Activated CD4-positive, alpha-beta T cell treated with anti-CD3 and anti-CD28 coated beads, Interleukin-2, amount 50 U/mL, for 16 hours (primary cell): Measurements from ENCODE around the gene FUOM.

Experiments used
- DNase-seq: peaks from one replicate; pipeline ENCODE4 v3.0.0-alpha.2; 2020

Gene FUOM

DNA sequence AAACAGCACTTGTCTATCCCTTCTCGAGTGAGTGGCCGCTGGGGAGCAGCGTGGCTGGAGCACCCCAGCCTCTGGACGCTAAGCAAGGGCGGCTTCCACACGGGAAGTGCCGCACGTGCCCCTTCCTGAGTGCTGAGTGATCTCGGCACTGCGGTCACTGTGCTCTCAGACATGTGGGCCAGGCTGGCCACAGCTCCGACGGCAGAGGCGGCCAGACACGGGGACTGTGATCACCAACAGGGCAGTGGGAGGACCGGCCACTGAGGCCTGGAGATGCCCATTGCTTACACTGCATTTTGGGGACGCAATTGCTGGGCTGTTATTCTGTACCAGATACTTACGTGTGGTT lies 8.3 kb upstream of the FUOM start:
- no peak for DNase-seq

DNA sequence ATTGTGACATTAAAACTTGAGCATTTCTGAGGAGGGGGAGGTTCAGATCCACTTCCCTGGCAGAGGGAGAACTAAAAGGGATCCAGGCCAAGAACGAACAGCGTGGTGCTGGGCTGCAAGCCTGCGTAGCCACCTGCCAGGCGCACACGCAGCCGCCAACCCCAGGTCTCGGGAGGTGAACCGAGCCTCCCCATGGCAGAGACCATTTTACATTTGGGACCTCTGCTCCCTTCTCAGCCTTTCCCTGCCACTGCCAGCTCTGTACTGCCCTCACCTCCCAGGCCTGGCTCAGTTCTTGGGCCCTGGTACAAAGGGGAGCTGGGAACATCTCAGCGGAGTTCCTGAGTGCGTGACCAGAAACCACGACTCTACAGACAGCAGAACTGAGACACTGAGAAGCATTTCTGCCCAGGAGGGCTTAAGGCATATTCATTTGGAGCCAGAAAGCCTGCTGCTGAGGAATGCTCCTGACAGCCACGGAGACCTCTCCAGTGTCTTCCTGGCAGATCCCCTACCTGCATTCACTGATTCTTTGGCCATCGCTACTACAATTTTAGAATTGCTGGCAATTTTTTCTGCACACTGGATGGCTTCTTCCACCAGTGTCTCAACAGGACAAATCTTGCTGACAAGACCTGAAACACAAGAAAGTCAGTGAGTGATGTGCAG lies 7.8 kb upstream of the FUOM start:
- DNase-seq, result no peak

DNA sequence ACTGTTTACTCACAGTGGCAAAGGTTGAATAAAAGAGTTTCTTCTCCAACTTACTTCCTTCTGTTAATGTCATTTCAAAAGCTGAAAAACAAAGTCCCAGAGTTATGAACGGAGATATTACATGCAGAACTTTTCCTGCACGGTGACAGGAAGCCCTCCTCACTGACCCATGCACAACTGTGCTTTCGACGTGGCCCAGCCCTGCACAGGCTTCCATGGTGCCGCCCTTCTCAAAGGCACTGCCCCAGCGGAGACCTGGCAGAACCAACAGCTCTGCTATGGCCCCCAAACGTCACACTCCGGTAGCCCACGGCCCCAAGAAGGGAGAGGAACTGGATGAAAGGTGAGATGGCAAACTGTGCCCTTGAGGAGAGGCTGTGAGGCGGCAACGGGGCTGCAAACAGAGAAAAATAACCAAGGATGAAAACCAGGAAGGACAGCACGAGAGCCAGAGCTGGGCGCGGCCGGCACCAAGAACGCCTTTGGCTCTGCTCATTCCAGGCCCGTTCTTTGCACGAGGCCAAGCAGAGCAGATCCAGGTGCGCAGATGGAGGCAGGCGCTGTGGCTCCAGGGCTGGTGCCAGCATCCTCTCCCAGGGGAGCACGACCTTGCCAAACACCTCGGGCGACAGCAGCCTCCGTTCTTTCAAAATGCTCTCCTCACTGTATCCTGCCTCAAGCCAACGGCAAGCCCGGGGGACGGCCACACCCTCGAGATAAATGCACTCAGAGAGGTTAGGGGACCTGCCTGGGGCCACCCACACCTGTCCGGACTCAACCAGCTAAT lies 7.0 kb upstream of the FUOM start:
- no peak for DNase-seq

DNA sequence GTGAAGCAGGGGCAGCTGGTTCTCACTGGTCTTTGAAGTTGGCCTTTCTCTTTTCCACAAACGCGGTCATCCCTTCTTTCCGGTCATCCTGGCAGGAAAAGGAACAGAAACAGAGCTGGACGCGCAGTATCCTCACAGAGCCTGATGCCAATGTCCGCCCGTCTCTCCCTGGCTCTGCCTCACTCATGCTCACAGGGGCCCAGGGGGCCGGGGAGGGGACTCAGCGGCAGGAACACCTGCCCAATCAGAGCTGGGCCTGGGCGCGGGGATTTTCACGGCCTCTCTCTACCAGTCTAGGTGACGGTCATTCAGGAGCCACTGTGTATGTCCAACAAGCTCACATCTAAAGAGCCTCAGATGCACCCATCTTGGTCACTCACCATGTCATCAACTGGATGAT lies 5.0 kb upstream of the FUOM start:
- no peak for DNase-seq

DNA sequence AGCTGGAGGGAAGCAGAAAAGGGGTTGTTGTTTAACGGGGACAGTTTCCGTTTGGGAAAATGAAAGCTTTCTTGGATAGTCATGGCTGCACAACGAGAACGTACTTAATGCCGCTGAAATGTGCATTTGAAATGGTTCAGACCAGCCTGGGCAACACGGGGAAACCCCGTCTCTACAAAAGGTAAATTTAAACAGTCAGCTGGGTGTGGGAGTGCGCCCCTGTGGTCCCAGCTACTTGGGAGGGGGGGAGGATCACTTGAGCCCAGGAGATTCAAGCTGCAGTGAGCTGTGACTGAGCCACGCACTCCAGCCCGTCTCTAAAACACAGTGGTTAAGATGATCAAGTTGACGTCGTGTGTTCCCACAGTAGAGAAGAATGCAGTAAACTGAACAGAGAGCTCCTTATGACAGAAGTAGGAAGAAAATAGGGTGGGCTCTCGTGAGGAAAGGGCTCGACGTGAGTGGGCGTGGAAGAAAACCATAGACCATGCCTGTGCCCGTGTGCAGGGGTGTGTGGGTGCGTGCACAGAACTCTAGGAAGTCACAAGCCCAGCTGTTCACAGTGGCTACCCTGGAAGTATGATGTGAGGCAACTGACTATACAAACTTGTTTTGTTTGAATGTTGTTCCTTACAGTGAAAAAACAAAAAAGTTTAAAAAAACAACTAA lies 4.1 kb upstream of the FUOM start:
- no peak for DNase-seq

DNA sequence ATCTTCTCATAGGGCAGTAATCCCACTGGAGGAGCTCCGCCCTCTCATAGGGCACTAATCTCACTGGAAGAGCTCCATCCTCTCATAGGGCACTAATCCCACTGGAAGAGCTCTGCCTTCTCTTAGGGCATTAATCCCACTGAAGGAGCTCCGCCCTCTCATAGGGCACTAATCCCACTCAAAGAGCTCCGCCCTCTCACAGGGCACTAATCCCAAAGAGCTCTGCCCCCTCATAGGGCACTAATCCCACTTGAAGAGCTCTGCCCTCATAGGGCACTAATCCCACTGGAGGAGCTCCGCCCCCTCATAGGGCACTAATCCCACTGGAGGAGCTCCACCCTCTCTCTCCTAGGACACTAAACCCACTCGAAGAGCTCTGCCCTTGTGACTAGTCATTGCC lies 3.4 kb upstream of the FUOM start:
- no peak for DNase-seq

DNA sequence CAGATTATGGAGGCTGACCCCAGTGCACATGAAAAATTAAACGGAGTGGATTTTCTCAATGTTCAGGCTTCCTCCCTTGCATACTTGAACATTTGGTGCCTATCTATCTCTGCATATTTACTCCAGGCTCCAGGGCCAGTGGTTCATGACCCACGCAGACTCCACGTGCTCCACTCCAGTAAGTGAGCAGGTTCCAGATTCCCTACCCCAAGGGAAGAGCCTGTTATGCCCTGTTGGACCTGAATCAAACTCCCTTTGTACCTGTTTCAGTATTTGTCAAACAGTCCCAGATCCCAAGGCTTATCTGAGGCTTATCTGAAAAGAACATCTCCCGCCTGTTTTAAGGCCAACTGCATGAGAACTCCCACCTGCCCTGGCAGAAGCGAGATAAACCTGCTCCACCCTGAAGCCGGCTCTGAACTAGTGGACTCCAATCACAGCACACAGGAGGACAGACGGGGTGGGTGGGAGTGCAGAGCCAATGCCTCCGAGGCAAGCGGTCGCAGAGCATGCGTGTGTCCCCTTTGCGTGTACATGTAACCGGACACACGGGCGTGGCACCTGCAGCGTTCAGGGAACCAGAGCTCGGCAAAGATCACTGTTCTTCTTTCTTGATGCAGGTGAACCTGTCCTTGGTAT lies 2.3 kb upstream of the FUOM start:
- no peak for DNase-seq

DNA sequence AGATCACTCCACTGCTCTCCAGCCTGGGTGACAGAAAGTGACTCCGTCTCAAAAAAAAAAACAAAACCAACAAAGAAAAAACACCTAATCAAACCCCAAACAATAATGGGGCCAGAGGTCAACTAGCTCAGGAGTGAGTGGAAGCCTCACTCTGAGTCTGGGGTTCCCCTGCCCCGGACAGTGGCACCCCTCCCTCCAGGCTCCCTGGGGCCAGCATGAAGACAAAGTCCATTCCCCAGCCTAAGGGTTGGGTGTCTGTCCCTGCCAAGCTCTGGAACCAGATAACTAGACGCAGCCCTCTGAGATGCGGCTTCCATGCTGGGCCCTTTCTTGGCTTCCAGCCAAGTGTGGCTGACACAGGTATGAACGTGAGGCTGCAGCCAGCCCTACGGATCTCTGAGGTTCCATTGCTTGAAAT lies 1.7 kb upstream of the FUOM start:
- DNase-seq, result no peak

DNA sequence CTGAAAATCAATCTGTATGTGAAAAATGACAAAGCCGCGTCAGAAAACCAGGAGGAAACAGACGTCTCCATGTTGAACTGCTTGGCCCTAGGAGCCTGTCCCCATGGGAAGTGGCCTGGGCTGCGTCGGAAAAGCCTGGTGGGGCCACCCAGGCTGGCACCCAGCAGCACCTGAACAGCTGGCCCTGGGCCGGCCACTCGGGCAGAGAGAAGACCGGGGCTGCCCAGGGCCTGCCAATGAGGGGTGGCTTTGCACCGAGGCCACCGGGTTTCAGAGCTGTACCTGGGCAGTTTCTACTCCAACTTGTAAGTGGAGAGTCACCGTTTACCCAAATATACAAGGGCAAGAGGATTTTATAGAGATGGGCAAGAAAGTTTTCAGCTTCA lies 1.1 kb upstream of the FUOM start:
- no peak for DNase-seq

DNA sequence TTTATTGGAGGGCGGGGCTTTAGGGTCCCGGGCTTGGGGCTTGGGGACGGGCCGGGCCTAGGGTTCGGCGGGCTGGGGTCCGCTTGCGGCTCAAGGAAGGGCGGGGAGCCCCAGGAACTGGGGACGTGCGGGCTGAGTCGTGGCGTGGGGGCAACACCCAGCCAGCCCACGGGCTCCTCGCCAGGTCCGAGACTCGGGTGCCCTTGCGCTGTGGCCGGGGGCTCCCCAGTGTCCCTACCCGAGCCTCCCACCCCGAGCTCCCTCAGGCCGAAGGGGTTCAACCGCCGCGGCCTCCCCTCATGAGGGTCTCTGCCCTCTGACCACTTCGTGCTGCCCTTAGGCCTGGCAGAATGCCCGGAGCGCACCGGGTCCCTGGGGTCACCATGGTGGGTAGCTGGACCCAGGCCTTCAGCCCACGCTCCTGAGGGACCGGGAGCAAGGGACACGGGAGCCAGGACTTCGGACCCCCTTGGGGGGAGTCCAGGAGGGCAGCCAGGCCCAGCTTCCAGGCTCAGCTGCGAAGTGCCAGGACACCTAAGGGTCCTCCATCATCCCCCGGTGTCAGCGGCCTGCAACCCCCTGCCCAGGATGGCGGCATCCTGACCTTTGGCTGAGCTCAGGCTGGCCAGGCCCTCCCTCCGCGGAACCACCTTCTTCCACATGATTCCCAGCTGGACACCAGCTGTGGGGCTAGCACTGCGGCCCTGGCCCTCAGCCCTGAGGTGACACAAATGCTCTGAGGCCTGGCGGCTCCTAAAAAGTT lies 524 bp upstream of the FUOM start:
- DNase-seq, result no peak

DNA sequence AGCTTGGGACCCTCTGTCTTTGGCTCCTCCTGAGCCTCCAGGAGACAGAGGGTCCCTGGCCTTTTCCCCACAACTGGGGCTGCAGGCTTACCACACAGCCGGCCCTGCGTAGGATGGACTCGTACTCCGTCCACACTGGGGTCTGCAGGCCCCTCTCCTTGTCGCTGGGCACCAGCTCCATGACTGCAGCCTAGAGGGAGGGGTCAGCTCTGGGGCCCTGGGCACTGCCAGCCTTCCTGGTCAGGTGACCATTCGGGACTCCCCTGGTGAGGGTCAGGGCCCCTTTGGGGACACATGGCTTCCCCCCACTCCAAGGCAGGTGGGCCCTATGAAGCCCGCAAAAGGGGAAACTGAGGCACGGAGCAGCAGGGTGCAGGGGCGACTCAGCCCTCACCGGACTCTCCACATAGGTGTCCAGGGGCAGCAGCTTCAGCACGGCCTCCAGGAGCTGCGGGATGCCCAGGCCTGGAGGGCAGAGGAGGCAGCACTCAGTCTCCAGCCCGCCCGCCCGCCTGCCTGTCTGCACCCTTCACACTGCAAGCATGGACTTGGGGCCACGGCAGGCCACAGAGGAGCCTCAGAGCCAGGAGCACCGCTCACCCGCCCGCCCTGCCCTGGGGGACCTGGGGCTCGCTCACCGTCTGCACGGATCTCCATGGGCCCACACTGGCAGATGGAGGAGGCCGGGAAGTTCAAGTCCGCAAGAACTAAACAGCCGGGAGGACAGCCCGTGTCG lies 1.1 kb downstream of the FUOM start:
- DNase-seq, result no peak

DNA sequence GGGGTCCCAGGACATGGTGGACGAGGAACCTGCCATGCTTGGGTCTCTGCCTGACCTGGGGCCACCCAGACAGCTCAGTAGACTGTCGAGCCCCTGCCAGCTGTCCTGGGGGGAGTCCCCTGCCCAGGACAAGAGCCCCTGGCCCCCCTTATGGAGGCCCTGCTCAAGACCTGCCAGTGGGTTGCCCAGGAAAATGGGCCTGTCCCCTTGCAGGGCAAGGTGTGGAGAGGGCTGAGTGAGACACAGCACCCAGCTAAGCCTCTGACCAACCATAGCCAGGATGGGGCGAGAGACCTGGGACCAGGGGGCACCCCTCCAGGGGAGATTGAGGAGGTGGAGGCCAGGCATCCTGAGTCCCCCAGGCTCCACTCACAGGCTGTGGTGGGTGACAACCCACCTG lies 1.8 kb downstream of the FUOM start:
- no peak for DNase-seq

DNA sequence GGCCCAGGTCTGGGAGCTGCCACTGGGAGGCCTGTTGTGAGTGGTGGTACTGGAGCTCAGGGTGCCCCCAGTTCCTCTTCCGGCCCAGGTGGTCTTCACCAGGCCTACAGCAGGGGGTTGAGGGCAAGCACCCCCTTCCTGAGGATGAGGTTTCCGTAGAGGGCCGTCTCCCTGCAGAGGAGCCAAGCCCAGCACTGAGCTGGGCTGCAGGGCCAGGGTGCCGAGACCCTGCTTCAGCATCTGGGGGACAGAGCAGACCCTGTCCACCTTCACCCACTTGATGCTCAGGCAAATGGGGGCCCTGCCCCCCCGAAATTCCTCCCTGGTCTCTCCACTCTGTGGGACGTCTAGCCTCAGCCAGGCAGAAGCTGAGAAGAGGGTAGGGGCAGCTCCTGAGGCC lies 2.6 kb downstream of the FUOM start:
- no peak for DNase-seq

DNA sequence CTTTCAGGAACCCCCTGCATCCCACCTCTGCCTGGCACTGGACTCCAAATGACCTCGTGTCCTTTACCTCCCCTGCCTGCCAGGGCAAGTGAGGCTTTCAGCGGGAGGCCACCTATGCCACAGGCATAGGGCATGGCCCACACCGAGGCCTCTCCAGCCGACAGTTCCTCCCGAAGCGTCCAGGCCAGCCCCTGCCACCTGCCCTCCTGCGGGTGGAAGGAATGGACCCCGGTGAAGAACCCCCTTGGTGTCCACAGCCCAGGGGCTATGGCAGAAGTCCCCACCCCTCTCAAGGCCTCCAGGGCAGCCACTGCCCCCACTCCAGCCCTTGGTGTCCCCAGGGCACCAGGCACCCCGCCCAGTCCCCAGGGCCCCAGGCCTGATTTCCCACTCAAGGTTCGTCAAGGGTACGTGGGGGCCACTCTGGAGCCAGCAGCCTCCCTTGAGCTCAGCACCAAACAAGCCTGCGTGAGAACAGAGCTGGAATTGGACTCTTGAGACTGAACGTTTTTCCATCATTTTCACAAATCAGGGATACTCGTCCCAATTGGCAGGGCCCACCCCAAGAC lies 3.1 kb downstream of the FUOM start:
- DNase-seq, result no peak

DNA sequence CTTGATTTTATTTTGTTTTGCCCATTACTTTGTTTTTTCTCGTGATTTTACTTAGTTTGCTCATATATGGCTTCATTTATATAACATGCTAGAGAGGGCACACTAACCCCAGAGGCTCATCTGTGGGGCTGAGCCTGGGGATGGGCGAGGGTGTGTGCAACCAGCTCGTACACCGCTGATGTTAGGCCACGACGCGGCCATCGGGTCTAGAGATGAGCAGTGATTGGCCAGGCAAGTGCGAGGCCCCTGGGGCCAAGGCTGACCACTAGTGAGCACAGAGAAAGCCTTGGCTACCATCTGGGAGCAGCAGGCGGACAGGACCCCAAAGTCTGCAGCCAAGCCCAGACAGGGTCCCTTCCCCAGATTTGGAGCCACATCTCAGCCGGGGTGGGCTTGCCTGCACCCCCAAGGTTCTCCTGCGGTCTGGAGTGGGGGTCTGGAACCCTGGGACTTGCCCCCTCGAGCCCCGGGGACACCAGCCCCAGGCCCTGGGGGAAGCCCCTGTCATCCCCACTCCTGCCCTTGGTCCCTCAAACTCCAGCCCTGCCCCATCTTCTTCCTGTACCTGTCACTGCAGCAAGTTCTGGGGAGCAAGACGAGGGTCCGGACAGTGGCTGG lies 3.7 kb downstream of the FUOM start:
- no peak for DNase-seq

DNA sequence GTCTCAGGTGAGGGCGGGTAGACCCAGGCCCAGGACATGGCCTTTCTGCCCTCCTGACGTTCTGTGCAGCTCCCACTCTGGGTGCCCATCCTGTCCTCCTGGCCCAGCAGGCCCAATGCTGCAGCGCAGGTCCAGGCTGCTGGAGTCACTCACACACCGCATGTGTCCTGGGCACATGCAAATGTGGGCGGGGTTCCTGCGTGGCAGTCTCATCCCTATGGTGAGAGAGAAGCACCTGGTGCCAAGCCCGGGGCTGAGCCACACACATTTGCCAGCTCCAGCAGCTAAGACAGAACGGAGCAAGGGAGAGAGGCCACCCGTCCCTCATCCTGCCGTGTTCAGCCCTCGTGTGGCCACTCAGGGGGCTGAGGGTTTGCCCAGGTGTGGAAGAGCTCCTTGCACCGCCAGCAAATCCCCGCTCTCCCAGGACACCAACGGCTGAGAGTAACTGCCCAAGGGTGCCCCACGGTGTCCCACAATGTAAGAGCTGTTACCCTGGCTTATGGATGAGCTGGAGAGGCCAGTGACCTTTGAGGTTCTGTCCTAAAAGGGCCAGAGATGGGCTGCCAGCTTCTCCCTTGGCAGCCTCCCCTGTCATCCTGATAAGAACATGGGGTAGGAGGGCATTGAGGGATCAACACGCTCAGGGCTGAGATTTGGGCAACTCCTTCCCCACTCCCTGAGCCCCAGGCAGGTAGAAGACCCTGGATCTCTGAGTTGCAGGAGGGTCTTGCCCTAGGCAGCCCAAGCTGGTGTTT lies 4.4 kb downstream of the FUOM start:
- DNase-seq, result no peak

DNA sequence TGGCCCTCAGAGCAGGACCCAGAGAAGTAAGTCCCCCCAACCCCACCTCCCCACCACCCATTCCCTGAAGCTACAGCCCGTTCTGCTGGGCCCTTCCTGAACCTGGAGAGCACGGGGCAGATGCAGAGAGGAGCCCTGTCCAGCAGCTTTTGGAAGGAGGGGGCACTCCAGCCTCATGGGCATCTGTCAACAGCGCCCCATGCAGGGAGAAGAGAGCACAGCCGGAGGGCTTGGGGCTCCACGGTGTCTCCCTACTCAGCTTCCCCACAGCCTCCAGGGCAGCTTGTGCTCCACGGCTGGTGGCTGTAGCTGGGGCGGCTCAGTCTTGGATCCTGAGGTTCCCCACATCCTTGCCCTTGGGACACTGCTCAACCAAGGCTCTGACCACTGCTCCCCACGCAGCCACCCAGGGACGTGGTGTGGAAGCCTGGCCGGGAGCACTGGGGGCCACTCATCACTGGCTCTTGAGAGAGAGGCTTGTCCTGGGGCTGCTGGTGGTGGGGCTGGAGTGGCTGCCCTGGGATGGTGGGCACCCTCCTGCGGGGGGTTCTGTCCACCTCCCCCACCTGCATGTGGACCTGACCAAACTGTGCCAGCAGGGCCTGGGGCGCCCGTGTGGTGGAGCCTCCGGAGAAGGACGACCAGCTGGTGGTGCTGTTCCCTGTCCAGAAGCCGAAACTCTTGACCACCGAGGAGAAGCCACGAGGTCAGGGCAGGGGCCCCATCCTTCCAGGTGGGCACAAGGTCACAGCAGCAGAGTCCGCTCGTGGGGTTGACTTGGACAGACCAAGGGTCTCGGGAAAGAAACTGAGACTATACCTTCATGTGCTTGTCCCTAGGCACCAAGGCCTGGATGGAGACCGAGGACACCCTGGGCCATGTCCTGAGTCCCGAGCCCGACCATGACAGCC lies 6.2 kb downstream of the FUOM start:
- DNase-seq, result no peak

DNA sequence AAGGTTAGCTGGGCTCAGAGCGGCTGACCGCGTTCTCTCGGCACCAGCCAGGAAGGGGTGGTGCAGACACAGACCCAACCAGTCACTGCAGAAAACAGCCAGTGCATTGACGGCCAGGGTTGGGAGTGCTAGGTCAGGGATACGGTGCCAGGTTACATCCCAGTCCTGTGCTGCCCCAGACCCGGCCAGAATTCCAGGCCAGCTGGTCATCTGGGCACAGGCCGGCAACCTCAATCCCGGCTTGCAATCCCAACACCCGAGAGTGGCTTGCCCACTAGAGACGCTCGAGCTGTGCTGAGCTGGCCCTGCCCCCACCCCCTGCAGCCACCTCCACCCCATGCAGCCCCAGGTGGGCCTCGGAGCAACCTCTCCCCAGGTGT lies 6.9 kb downstream of the FUOM start:
- no peak for DNase-seq

DNA sequence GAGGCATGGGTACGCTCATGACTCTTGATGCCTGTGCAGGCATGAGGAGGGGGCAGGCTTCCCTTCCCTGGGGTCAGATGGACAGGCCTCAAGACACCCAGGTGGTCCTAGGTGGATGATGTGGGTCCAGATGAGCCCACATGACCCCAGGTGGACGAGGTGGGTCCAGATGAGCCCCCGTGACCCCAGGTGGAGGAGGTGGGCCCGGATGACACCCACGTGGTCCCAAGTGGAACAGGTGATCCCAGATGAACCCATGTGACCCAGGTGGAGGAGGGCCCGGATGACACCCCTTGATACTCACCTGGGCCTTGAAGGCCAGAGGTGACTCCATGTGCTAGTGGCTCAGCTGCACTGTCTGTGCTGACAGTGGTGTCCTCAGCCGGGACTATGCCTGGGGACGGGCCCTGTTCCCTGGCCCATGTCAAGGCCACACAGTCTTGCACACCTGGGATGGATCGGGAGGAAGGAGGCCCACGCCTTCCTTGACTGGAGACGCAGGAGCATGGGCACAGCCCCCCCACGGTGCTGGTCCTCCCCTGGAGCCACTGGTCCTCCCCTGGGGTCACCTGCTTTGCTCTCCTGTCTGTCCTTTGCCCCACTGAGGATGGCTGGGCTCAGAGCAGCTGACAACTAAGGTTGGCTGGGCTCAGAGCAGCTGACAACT lies 7.4 kb downstream of the FUOM start:
- DNase-seq, result no peak
